Breast epithelium (tissue), 3 donors: ENCODE results near the gene ALPI.

ENCODE experiments used
- POLR2A ChIP-seq: fragments of 450-650 bp; IDR thresholded peaks from one replicate; pipeline ENCODE4 v1.6.1; 2016; ENCODE audit warnings: antibody characterized with exemption, mild to moderate bottlenecking, moderate library complexity
- TF ChIP-seq, protein P1 (sequence below), 3 donors: fragments of 450-650 bp; IDR thresholded peaks; one replicate each; pipeline ENCODE4 v1.5.1; 2016 to 2017; ENCODE audit warnings: antibody characterized with exemption in 3 of 3, mild to moderate bottlenecking in 3 of 3, moderate library complexity in 3 of 3

DNA sequence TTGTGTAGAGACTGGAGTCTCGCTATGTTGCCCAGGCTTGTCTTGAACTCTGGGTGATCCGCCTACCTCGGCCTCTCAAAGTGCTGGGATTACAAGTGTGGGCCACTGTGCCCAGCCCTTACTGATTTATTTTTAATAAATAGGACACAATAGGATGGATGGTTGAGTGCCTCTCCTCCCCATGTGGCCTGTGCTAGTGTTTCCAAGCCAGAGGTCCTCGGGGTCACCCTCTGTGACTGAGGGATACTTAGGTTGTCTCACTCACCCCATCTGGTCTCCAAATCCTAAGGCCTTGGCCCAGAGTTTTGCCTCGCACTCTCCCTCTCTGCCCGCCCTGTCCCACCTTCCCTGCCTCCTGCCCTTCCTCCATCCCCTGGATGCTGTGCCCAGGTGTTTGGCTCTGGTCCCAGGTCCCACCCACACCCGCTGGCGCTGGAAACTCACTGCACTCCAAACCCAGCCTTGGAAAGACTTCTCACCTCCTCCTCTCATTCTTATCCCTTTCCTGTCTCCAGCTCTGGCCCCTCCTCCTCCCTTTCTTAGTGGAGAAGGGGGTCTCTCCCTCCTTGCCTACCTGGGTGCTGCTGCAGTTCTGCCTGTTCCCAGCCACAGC lies 36.4 kb downstream of the ALPI start:
- no peak for TF ChIP-seq POLR2A
- TF ChIP-seq, protein P1, sequence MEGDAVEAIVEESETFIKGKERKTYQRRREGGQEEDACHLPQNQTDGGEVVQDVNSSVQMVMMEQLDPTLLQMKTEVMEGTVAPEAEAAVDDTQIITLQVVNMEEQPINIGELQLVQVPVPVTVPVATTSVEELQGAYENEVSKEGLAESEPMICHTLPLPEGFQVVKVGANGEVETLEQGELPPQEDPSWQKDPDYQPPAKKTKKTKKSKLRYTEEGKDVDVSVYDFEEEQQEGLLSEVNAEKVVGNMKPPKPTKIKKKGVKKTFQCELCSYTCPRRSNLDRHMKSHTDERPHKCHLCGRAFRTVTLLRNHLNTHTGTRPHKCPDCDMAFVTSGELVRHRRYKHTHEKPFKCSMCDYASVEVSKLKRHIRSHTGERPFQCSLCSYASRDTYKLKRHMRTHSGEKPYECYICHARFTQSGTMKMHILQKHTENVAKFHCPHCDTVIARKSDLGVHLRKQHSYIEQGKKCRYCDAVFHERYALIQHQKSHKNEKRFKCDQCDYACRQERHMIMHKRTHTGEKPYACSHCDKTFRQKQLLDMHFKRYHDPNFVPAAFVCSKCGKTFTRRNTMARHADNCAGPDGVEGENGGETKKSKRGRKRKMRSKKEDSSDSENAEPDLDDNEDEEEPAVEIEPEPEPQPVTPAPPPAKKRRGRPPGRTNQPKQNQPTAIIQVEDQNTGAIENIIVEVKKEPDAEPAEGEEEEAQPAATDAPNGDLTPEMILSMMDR (IDR thresholded peaks at IDR 0.05): no peak
